IMR-90 (cell line): ENCODE results near the gene HHATL. TPM values are rescaled to one million over a fixed set of nuclear protein-coding genes. Genes with fewer than 3 reads are reported as not detected.

ENCODE experiments used
- ATAC-seq: fragments of 200-7000 bp; cut with Tn5 transposase; 2 replicates; pipeline ENCODE4 v1.9.1; 2020; ENCODE audit warnings: low read depth, mild to moderate bottlenecking, moderate library complexity
- BruUV-seq: library from RNA; stranded (reverse); fragments of 400-500 nt; replicated peaks from 2 replicates; lab custom pipeline; 2021; lab: Mats Ljungman, UMichigan
- CTCF ChIA-PET: fragments of 300-600 bp; formaldehyde crosslinking; extraction: SDS; loops from one replicate; lab custom pipeline; 2021; ENCODE audit warnings: antibody characterized with exemption; lab: Yijun Ruan, JAX
- POLR2A ChIA-PET: fragments of 300-600 bp; sonication (Branson Sonifier 250); formaldehyde crosslinking; loops from one replicate; lab custom pipeline; 2022; ENCODE audit warnings: antibody characterized with exemption; ENCODE audit not compliant: unreplicated experiment; lab: Charles Lee
- DNase-seq: peaks from one replicate; pipeline ENCODE4 v3.0.0; 2013
- H2AFZ ChIP-seq: replicated peaks from 2 replicates; pipeline ENCODE3; 2013; ENCODE audit warnings: low read length, mild to moderate bottlenecking; ENCODE audit not compliant: poor library complexity
- H2AK5ac ChIP-seq: 2 replicates; pipeline ENCODE4 v1.6.1; 2013; ENCODE audit warnings: low read depth, low read length, inconsistent platforms
- H2AK9ac ChIP-seq: replicated peaks from 2 replicates; pipeline ENCODE3; 2013; ENCODE audit warnings: mild to moderate bottlenecking, low read depth, low read length, moderate library complexity; ENCODE audit not compliant: poor library complexity
- H2BK120ac ChIP-seq: 2 replicates; pipeline ENCODE4 v1.6.1; 2013; ENCODE audit warnings: low read depth, low read length, inconsistent platforms
- H2BK15ac ChIP-seq: 3 replicates; pipeline ENCODE4 v1.6.1; 2013; ENCODE audit warnings: low read depth, low read length, inconsistent platforms
- H2BK20ac ChIP-seq: 2 replicates; pipeline ENCODE4 v1.6.1; 2013; ENCODE audit warnings: low read depth, mild to moderate bottlenecking, inconsistent platforms, low read length, moderate library complexity
- H2BK5ac ChIP-seq: 2 replicates; pipeline ENCODE4 v1.6.1; 2013; ENCODE audit warnings: mild to moderate bottlenecking, low read depth, low read length, inconsistent platforms; ENCODE audit not compliant: poor library complexity, severe bottlenecking
- H3K14ac ChIP-seq: replicated peaks from 2 replicates; pipeline ENCODE4 v1.6.1; 2013; ENCODE audit warnings: low read depth, low read length, inconsistent platforms
- H3K18ac ChIP-seq: 2 replicates; pipeline ENCODE4 v1.6.1; 2013; ENCODE audit warnings: low read depth, low read length, control low read depth
- H3K23ac ChIP-seq: 2 replicates; pipeline ENCODE4 v1.6.1; 2013; ENCODE audit warnings: low read depth, low read length, inconsistent platforms
- H3K27ac ChIP-seq: 2 replicates; pipeline ENCODE4 v1.5.1; 2013; ENCODE audit warnings: mild to moderate bottlenecking, control low read depth, low read length; ENCODE audit not compliant: insufficient read depth
- H3K27me3 ChIP-seq: 2 replicates; pipeline ENCODE4 v1.6.1; 2013; ENCODE audit warnings: low read length; ENCODE audit not compliant: control insufficient read depth, insufficient read depth
- H3K36me3 ChIP-seq: 2 replicates; pipeline ENCODE4 v1.6.1; 2013; ENCODE audit warnings: low read length, mixed read lengths; ENCODE audit not compliant: control insufficient read depth, insufficient read depth
- H3K4ac ChIP-seq: 2 replicates; pipeline ENCODE4 v1.6.1; 2013; ENCODE audit warnings: low read depth, low read length, inconsistent platforms
- H3K4me1 ChIP-seq: 2 replicates; pipeline ENCODE4 v1.6.1; 2013; ENCODE audit warnings: low read length, mixed read lengths; ENCODE audit not compliant: control insufficient read depth, insufficient read depth
- H3K4me2 ChIP-seq: 2 replicates; pipeline ENCODE4 v1.6.1; 2013; ENCODE audit warnings: low read depth, mild to moderate bottlenecking, control low read depth, low read length, moderate library complexity
- H3K4me3 ChIP-seq: 2 replicates; pipeline ENCODE4 v1.5.1; 2013; ENCODE audit warnings: low read depth, mild to moderate bottlenecking, control low read depth, low read length, moderate library complexity; ENCODE audit not compliant: insufficient read depth
- H3K56ac ChIP-seq: 2 replicates; pipeline ENCODE4 v1.6.1; 2013; ENCODE audit warnings: low read length, inconsistent platforms; ENCODE audit not compliant: insufficient read depth; ENCODE audit errors: extremely low read depth
- H3K79me1 ChIP-seq, 2 experiments: 2 replicates each; pipeline ENCODE4 v1.6.1; 2013; ENCODE audit warnings: low read length in 2 of 2, inconsistent platforms in 1 of 2, low read depth in 1 of 2
- H3K9ac ChIP-seq: 2 replicates; pipeline ENCODE4 v1.6.1; 2013; ENCODE audit warnings: low read depth, low read length, control low read depth
- H3K9me1 ChIP-seq: 2 replicates; pipeline ENCODE4 v1.6.1; 2013; ENCODE audit warnings: low read length, inconsistent platforms; ENCODE audit not compliant: insufficient read depth
- H3K9me3 ChIP-seq: 2 replicates; pipeline ENCODE4 v1.6.1; 2013; ENCODE audit warnings: low read length; ENCODE audit not compliant: control insufficient read depth, insufficient read depth
- H4K20me1 ChIP-seq: 2 replicates; pipeline ENCODE4 v1.6.1; 2013; ENCODE audit warnings: low read length, inconsistent platforms; ENCODE audit not compliant: insufficient read depth
- H4K5ac ChIP-seq: 2 replicates; pipeline ENCODE4 v1.6.1; 2013; ENCODE audit warnings: mild to moderate bottlenecking, low read depth, low read length, control low read depth
- H4K8ac ChIP-seq, 2 experiments: 2 replicates each; pipeline ENCODE4 v1.6.1; 2013; ENCODE audit warnings: low read depth in 2 of 2, low read length in 2 of 2, control low read depth in 1 of 2, inconsistent platforms in 1 of 2
- H4K91ac ChIP-seq: 2 replicates; pipeline ENCODE4 v1.6.1; 2013; ENCODE audit warnings: low read depth, low read length, inconsistent platforms; ENCODE audit not compliant: insufficient read depth
- BHLHE40 ChIP-seq: fragments of 150-350 bp; IDR thresholded peaks from 2 replicates; pipeline ENCODE4 v1.6.1; 2016; ENCODE audit warnings: mild to moderate bottlenecking, low read depth, low read length
- CEBPB ChIP-seq: IDR thresholded peaks from 2 replicates; pipeline ENCODE4 v1.6.1; 2012; ENCODE audit warnings: low read depth, low read length, improper control_type of control experiment
- CHD1 ChIP-seq: IDR thresholded peaks from 2 replicates; pipeline ENCODE4 v1.6.1; 2012; ENCODE audit warnings: low read depth, low read length, improper control_type of control experiment
- CTCF ChIP-seq: conservative IDR thresholded peaks from 2 replicates; pipeline ENCODE4 v1.5.1; 2012; ENCODE audit warnings: mild to moderate bottlenecking, low read depth, low read length, improper control_type of control experiment
- FOS ChIP-seq: fragments of 150-350 bp; IDR thresholded peaks from 2 replicates; pipeline ENCODE4 v1.6.1; 2016; ENCODE audit warnings: low read depth, low read length
- MAFK ChIP-seq: IDR thresholded peaks from 2 replicates; pipeline ENCODE4 v1.6.1; 2012; ENCODE audit warnings: low read depth, low read length, improper control_type of control experiment
- MAZ ChIP-seq: IDR thresholded peaks from 2 replicates; pipeline ENCODE4 v1.6.1; 2012; ENCODE audit warnings: low read depth, mild to moderate bottlenecking, low read length, improper control_type of control experiment, moderate library complexity, borderline replicate concordance
- MXI1 ChIP-seq: IDR thresholded peaks from 2 replicates; pipeline ENCODE4 v1.6.1; 2012; ENCODE audit warnings: low read depth, mild to moderate bottlenecking, low read length, moderate library complexity, borderline replicate concordance
- NFE2L2 ChIP-seq: fragments of 150-350 bp; IDR thresholded peaks from 2 replicates; pipeline ENCODE4 v1.6.1; 2016; ENCODE audit warnings: low read depth, mild to moderate bottlenecking, low read length
- POLR2A ChIP-seq: IDR thresholded peaks from 2 replicates; pipeline ENCODE4 v1.6.1; 2012; ENCODE audit warnings: mild to moderate bottlenecking, low read depth, low read length
- RAD21 ChIP-seq: IDR thresholded peaks from 2 replicates; pipeline ENCODE4 v1.6.1; 2012; ENCODE audit warnings: low read length, improper control_type of control experiment
- RCOR1 ChIP-seq: IDR thresholded peaks from 2 replicates; pipeline ENCODE4 v1.6.1; 2012; ENCODE audit warnings: mild to moderate bottlenecking, low read length, improper control_type of control experiment; ENCODE audit not compliant: insufficient replicate concordance
- RFX5 ChIP-seq: IDR thresholded peaks from 2 replicates; pipeline ENCODE4 v1.8.0; 2012; ENCODE audit warnings: low read depth, mild to moderate bottlenecking, low read length, moderate library complexity
- SMC3 ChIP-seq: fragments of 150-350 bp; IDR thresholded peaks from 2 replicates; pipeline ENCODE4 v1.6.1; 2016; ENCODE audit warnings: low read depth, mild to moderate bottlenecking, antibody characterized with exemption, low read length, moderate library complexity
- USF2 ChIP-seq: fragments of 150-350 bp; IDR thresholded peaks from 2 replicates; pipeline ENCODE4 v1.6.1; 2017; ENCODE audit warnings: mild to moderate bottlenecking, antibody characterized with exemption, low read length, low read depth
- WGBS, 2 experiments: methylation state at CpG; one replicate each; pipeline versions ENCODE4 v1.1.5 to v1.1.7; 2013; ENCODE audit warnings: missing lambda C conversion rate in 2 of 2; ENCODE audit not compliant: insufficient read length in 1 of 2; ENCODE audit errors: extremely low coverage in 2 of 2; 5-methylcytosine and 5-hydroxymethylcytosine counted together
- dilution Hi-C: fragments of 300-500 bp; cut with HindIII; formaldehyde crosslinking; loops from one replicate; pipeline ENCODE4 v1.14.3; 2018; ENCODE audit warnings: low sequenced_read_pairs; ENCODE audit not compliant: unreplicated experiment
- in situ Hi-C: fragments of 300-500 bp; cut with MboI; formaldehyde crosslinking; loops from 3 replicates; pipeline ENCODE4 v1.14.3; 2019; ENCODE audit warnings: low sequenced_read_pairs, inconsistent platforms, mixed read lengths
- intact Hi-C: fragments of 100-400 bp; cut with micrococcal nuclease; formaldehyde crosslinking; loops from 2 replicates; pipeline ENCODE4 v1.10.0; 2022
- polyA plus RNA-seq, 3 experiments: library from polyadenylated mRNA; depleted of rRNA; stranded (reverse); fragments of >200 nt; gene quantifications; 2 replicates each; pipeline ENCODE4 v1.2.3, GENCODE V29; 2012; ENCODE audit warnings: low replicate concordance in 1 of 3
- total RNA-seq: library from RNA; depleted of rRNA; stranded (reverse); fragments of >200 nt; gene quantifications from 2 replicates; pipeline ENCODE4 v1.2.3, GENCODE V29; 2012
- TF ChIP-seq, protein P1 (sequence below): fragments of 150-350 bp; IDR thresholded peaks from 2 replicates; pipeline ENCODE4 v1.6.1; 2016; ENCODE audit warnings: low read depth, mild to moderate bottlenecking, low read length, moderate library complexity, borderline replicate concordance

The HHATL gene
- total and polyA plus RNA-seq, 2 of the 4 experiments (the other 2 are of a cell fraction): not detected

- Histone ChIP-seq H3K56ac (no peak overlapping the region), H3K9me3 (no peaks in the 10 kb centered on the region; the same call in 1 of the 2 replicates), H2BK120ac (no peak overlapping the region), H2AFZ (no peak overlapping the region), H3K4me2 (no peak overlapping the region), H4K8ac (no peak overlapping the region), H3K4ac (no peak overlapping the region), H3K23ac (no peak overlapping the region), H3K27ac (no peak overlapping the region), H2AK5ac (no peak overlapping the region), H4K5ac (no peak overlapping the region), H4K20me1 (no peaks in the 10 kb centered on the region), H2BK5ac (no peak overlapping the region), H4K91ac (no peak overlapping the region), H3K14ac (no peak overlapping the region), H3K9me1 (peaks cover 3% of the 10 kb centered on the region), H3K4me1 (peaks cover 5% of the 10 kb centered on the region), H3K4me3 (no peak overlapping the region), H3K36me3 (no peaks in the 10 kb centered on the region), H3K9ac (no peak overlapping the region), H2AK9ac (no peak overlapping the region), H3K79me1 (no peaks in the 10 kb centered on the region), H2BK20ac (no peak overlapping the region), H2BK15ac (no peak overlapping the region), H3K27me3 (peaks cover 2% of the 10 kb centered on the region; the same call in 1 of the 2 replicates), H3K18ac (no peak overlapping the region)
- dilution Hi-C loops: no loop called here
- intact Hi-C loops: no loop called here
- peak; percentile 58 for DNase-seq
- WGBS, 2 experiments: no CpG with 5 or more reads among the region's 1 CpG
- BruUV-seq: no TSS peak
- POLR2A ChIA-PET: no interaction called here
- CTCF ChIA-PET: no interaction called here
- TF ChIP-seq SMC3 (no peak), CHD1 (no peak), USF2 (no peak), CTCF (no peak), CEBPB (no peak), RFX5 (no peak), RCOR1 (no peak), BHLHE40 (no peak), MAFK (no peak), FOS (no peak), NFE2L2 (no peak), POLR2A (no peak), MAZ (no peak), RAD21 (no peak), MXI1 (no peak)
- TF ChIP-seq, protein P1, sequence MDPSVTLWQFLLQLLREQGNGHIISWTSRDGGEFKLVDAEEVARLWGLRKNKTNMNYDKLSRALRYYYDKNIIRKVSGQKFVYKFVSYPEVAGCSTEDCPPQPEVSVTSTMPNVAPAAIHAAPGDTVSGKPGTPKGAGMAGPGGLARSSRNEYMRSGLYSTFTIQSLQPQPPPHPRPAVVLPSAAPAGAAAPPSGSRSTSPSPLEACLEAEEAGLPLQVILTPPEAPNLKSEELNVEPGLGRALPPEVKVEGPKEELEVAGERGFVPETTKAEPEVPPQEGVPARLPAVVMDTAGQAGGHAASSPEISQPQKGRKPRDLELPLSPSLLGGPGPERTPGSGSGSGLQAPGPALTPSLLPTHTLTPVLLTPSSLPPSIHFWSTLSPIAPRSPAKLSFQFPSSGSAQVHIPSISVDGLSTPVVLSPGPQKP: no peak
- in situ Hi-C loops: no loop called here
- ATAC-seq: no peak
Measured at GRCh38 chr3:42680271-42680670, 22.3 kb downstream of the HHATL start.
